Ovary (tissue), 9 donors: ENCODE measurements around the gene SLC26A4. TPM values are rescaled to one million over a fixed set of nuclear protein-coding genes. Genes with fewer than 3 reads are reported as not detected.

ENCODE experiments used
- DNase-seq, 5 donors: peaks; one replicate each; pipeline ENCODE4 v3.0.0-alpha.2; 2019 to 2020
- H3K27ac ChIP-seq, 2 donors: fragments of 200-600 bp; one replicate each; pipeline versions ENCODE4 v1.5.1 to v1.8.0; 2019 to 2022
- H3K27me3 ChIP-seq: fragments of 200-600 bp; one replicate; pipeline ENCODE4 v1.8.0; 2022
- H3K36me3 ChIP-seq: fragments of 200-600 bp; sonication (generic); one replicate; pipeline ENCODE4 v1.5.1; 2019
- H3K4me1 ChIP-seq: one replicate; pipeline ENCODE4 v1.8.1; 2013; ENCODE audit warnings: mild to moderate bottlenecking, moderate library complexity; ENCODE audit not compliant: insufficient read depth
- H3K4me3 ChIP-seq: fragments of 200-600 bp; sonication (generic); one replicate; pipeline ENCODE4 v1.5.1; 2017
- H3K9me3 ChIP-seq, 2 donors: fragments of 200-600 bp in 1 of 2; sonication (generic) in 1 of 2; one replicate each; pipeline versions ENCODE4 v1.5.1 to v1.8.1; 2013 to 2019; ENCODE audit warnings: mild to moderate bottlenecking in 1 of 2, moderate library complexity in 1 of 2
- CTCF ChIP-seq, 3 donors: fragments of 450-650 bp in 2 of 3; fragments of 200-600 bp in 1 of 3; IDR thresholded peaks; one replicate each; pipeline versions ENCODE4 v1.5.1 to v1.8.0; 2016 to 2022; ENCODE audit warnings: antibody characterized with exemption in 3 of 3, mild to moderate bottlenecking in 1 of 3
- EP300 ChIP-seq: sonication (generic); formaldehyde crosslinking; IDR thresholded peaks from one replicate; pipeline ENCODE4 v1.6.1; 2017; ENCODE audit warnings: antibody characterized with exemption
- POLR2A ChIP-seq: fragments of 450-650 bp; IDR thresholded peaks from one replicate; pipeline ENCODE4 v1.6.1; 2017; ENCODE audit warnings: antibody characterized with exemption, mild to moderate bottlenecking, moderate library complexity
- WGBS, 3 donors: extraction: QIAGEN DNeasy Blood & Tissue Kit in 1 of 3; methylation state at CpG; one replicate each; pipeline versions ENCODE4 v1.1.5 to v1.1.7; 2013 to 2017; 5-methylcytosine and 5-hydroxymethylcytosine counted together
- intact Hi-C, 4 donors: fragments of 100-400 bp; cut with DNase I; formaldehyde crosslinking; loops; one replicate each; pipeline versions ENCODE4 v1.11.0 to v1.15.1; 2022 to 2023
- polyA plus RNA-seq, 2 donors: library from polyadenylated mRNA; stranded (reverse); fragments of 200-250 nt in 1 of 2; fragments of 350-450 nt in 1 of 2; fragmentation: Illumina TruSeq in 1 of 2; extraction: RNeasy Lipid Tissue Mini Kit (QIAGEN cat#74804) in 1 of 2; gene quantifications; one replicate each; pipeline ENCODE4 v1.2.3, GENCODE V29; 2013 to 2014
- total RNA-seq, 7 donors: library from RNA; depleted of rRNA in 2 of 7; stranded (reverse); fragments of >200 nt in 2 of 7; fragmentation: NEBNext Ultra II Directional in 3 of 7; extraction: Animal tissue kit (Norgen Biotek cat#: 25700) in 3 of 7; gene quantifications; one replicate each; pipeline versions ENCODE4 v1.1.0 to v1.2.4, GENCODE V29; 2016 to 2023
- donor health status: DM: no; HTN: no; CAD: no; lungs with moderate emphysema.
- donor health status: DM: no; HTN: no; CAD: no.
- donor health status: Bipolar disorder and iron deficiency.
- donor health status: DM: yes; HTN: yes; CAD: no.
- donor health status: DM: no; HTN: no; CAD: no.
- donor health status: DM: yes; HTN: yes; CAD: no.

Gene SLC26A4
- total and polyA plus RNA-seq, 9 donors, result 0.11 to 1.3 (median 0.62) TPM

- intact Hi-C loops, result no loop called here
- 82 to 97% (median 88%) methylated on average over 1 of the region's 1 CpG for WGBS, 3 donors
- TF ChIP-seq CTCF (IDR thresholded peaks at IDR 0.05) (no peak), EP300 (no peak), POLR2A (no peak)
- no peak for DNase-seq
- H3K36me3 ChIP-seq, result no peaks in the 10 kb centered on the region
- no peaks in the 10 kb centered on the region for H3K4me1 ChIP-seq
- no peaks in the 10 kb centered on the region for H3K27me3 ChIP-seq
- no peak overlapping the region for H3K4me3 ChIP-seq
- no peaks in the 10 kb centered on the region for H3K9me3 ChIP-seq
- no peak overlapping the region for H3K27ac ChIP-seq
Measured at GRCh38 chr7:107666790-107667189, 6.2 kb downstream of the SLC26A4 start.

- H3K4me1 ChIP-seq, result no peaks in the 10 kb centered on the region
- H3K27me3 ChIP-seq, result no peaks in the 10 kb centered on the region
- H3K4me3 ChIP-seq, result no peak overlapping the region
- no peak for TF ChIP-seq EP300
- TF ChIP-seq POLR2A, result no peak
- no peak for TF ChIP-seq CTCF (IDR thresholded peaks at IDR 0.05)
- no peak for DNase-seq
- intact Hi-C loops, result no loop called here
- no peaks in the 10 kb centered on the region for H3K36me3 ChIP-seq
- H3K27ac ChIP-seq, result no peak overlapping the region
- 29 to 35% (median 33%) methylated on average over 3 of the region's 3 CpGs for WGBS, 3 donors
- no peaks in the 10 kb centered on the region for H3K9me3 ChIP-seq
Measured at GRCh38 chr7:107667341-107667740, 6.7 kb downstream of the SLC26A4 start.

- no peaks in the 10 kb centered on the region for H3K36me3 ChIP-seq
- no peak for TF ChIP-seq EP300
- TF ChIP-seq CTCF (IDR thresholded peaks at IDR 0.05), result no peak
- no peak for TF ChIP-seq POLR2A
- WGBS, 3 donors, result 66 to 77% (median 74%) methylated on average over 4 of the region's 4 CpGs
Measured at GRCh38 chr7:107668296-107668695, 7.7 kb downstream of the SLC26A4 start.

GRCh38 chr7:107672183-107672582 lies 11.6 kb downstream of the SLC26A4 start:
- intact Hi-C loops, result no loop called here
- Histone ChIP-seq H3K4me1 (no peaks in the 10 kb centered on the region), H3K4me3 (no peak overlapping the region), H3K27me3 (no peaks in the 10 kb centered on the region), H3K36me3 (no peaks in the 10 kb centered on the region), H3K27ac (no peak overlapping the region), H3K9me3 (no peaks in the 10 kb centered on the region)
- TF ChIP-seq POLR2A (no peak), CTCF (IDR thresholded peaks at IDR 0.05) (no peak)
- DNase-seq, result no peak
- WGBS, 3 donors, result 86 to 87% (median 87%) methylated on average over 3 of the region's 3 CpGs

More at GRCh38 chr7:107668296-107668695, 7.7 kb downstream of the SLC26A4 start:
- Histone ChIP-seq H3K27ac (no peak overlapping the region), H3K9me3 (no peaks in the 10 kb centered on the region), H3K4me1 (no peaks in the 10 kb centered on the region), H3K4me3 (no peak overlapping the region), H3K27me3 (no peaks in the 10 kb centered on the region)
- intact Hi-C loops, result no loop called here
- no peak for DNase-seq

- Histone ChIP-seq H3K4me3 (no peak overlapping the region), H3K27me3 (no peaks in the 10 kb centered on the region), H3K4me1 (no peaks in the 10 kb centered on the region), H3K27ac (no peak overlapping the region), H3K36me3 (no peaks in the 10 kb centered on the region), H3K9me3 (no peaks in the 10 kb centered on the region)
- intact Hi-C loops, result no loop called here
- WGBS, 3 donors, result 70 to 78% (median 71%) methylated on average over 2 of the region's 2 CpGs
- no peak for TF ChIP-seq CTCF (IDR thresholded peaks at IDR 0.05)
- TF ChIP-seq EP300, result no peak
- TF ChIP-seq POLR2A, result no peak
- DNase-seq, result no peak
Measured at GRCh38 chr7:107676249-107676648, 15.6 kb downstream of the SLC26A4 start.
